Limb (tissue), 2 donors: ENCODE data around the gene TGM4.

Experiments used
- DNase-seq, 2 donors: peaks; one replicate each; pipeline ENCODE4 v3.0.0-alpha.2; 2016; ENCODE audit errors: extremely low spot score in 2 of 2

The TGM4 gene

GRCh38 chr3:44880284-44880683 is 5.9 kb downstream of the TGM4 start:
- DNase-seq = no peak

- no peak for DNase-seq
These were observed 9.0 kb downstream of the TGM4 start for GRCh38 chr3:44883213-44883955.

- peak; percentile 44 to 61 for DNase-seq
These were observed 9.6 kb downstream of the TGM4 start for GRCh38 chr3:44883999-44884431.

- DNase-seq = no peak
These were observed 11.2 kb downstream of the TGM4 start for GRCh38 chr3:44885618-44886017.

- no peak for DNase-seq
These were observed 12.2 kb downstream of the TGM4 start for GRCh38 chr3:44886561-44886960.

GRCh38 chr3:44887101-44887500 is 12.7 kb downstream of the TGM4 start:
- no peak for DNase-seq

GRCh38 chr3:44890258-44890657 is 15.8 kb downstream of the TGM4 start:
- DNase-seq = no peak

- DNase-seq = no peak
These were observed 16.4 kb downstream of the TGM4 start for GRCh38 chr3:44890852-44891251.

GRCh38 chr3:44892689-44893088 is 18.3 kb downstream of the TGM4 start:
- DNase-seq = no peak

GRCh38 chr3:44893097-44893496 is 18.7 kb downstream of the TGM4 start:
- DNase-seq = no peak

- DNase-seq = no peak
These were observed 20.1 kb downstream of the TGM4 start for GRCh38 chr3:44894485-44894884.

GRCh38 chr3:44896440-44896839 is 22.0 kb downstream of the TGM4 start:
- no peak for DNase-seq

- DNase-seq = no peak
These were observed 25.4 kb downstream of the TGM4 start for GRCh38 chr3:44899683-44900367.

- DNase-seq = no peak
These were observed 28.2 kb downstream of the TGM4 start for GRCh38 chr3:44902628-44903027.

GRCh38 chr3:44903314-44903713 is 28.9 kb downstream of the TGM4 start:
- DNase-seq = no peak

- DNase-seq = no peak
These were observed 29.3 kb downstream of the TGM4 start for GRCh38 chr3:44903751-44904150.

GRCh38 chr3:44905446-44906157 is 31.2 kb downstream of the TGM4 start:
- no peak for DNase-seq

GRCh38 chr3:44906997-44907396 is 32.6 kb downstream of the TGM4 start:
- DNase-seq = no peak

- DNase-seq = no peak
These were observed 33.2 kb downstream of the TGM4 start for GRCh38 chr3:44907612-44908011.

GRCh38 chr3:44909063-44909462 is 34.7 kb downstream of the TGM4 start:
- no peak for DNase-seq

GRCh38 chr3:44910693-44911092 is 36.3 kb downstream of the TGM4 start:
- no peak for DNase-seq

GRCh38 chr3:44913868-44914468 is 39.6 kb downstream of the TGM4 start:
- DNase-seq = peak; percentile 60 to 73
